Endothelial cell of umbilical vein (primary cell): ENCODE results near the gene FAM83D. TPM values are rescaled to one million over a fixed set of nuclear protein-coding genes. Genes with fewer than 3 reads are reported as not detected.

Experiments
- BruUV-seq: library from RNA; stranded (reverse); fragments of 400-500 nt; replicated peaks from 2 replicates; lab custom pipeline; 2021; lab: Mats Ljungman, UMichigan
- CTCF ChIA-PET: fragments of 300-600, 350-600 bp; sonication (Branson Sonifier 250); formaldehyde crosslinking; loops from one replicate; lab custom pipeline; 2021; ENCODE audit warnings: antibody characterized with exemption, inconsistent platforms; lab: Charles Lee
- POLR2A ChIA-PET: fragments of 300-600, 350-600 bp; sonication (Branson Sonifier 250); formaldehyde crosslinking; loops from one replicate; lab custom pipeline; 2021; ENCODE audit warnings: antibody characterized with exemption, inconsistent platforms; lab: Charles Lee
- DNase-seq: peaks from one replicate; pipeline ENCODE4 v3.0.0-alpha.2; 2011; ENCODE audit warnings: low read depth, low spot score
- FAIRE-seq: peaks from 2 replicates; lab custom pipeline; 2011; peaks lifted over from hg19 to GRCh38; lab: Jason Lieb, UNC
- H2AFZ ChIP-seq: 2 replicates; pipeline ENCODE4 v1.6.0; 2012; ENCODE audit warnings: low read depth, low read length, control low read depth, inconsistent platforms
- H3K27ac ChIP-seq: 2 replicates; pipeline ENCODE4 v1.5.1; 2011; ENCODE audit warnings: low read depth, mild to moderate bottlenecking, control low read depth, low read length, moderate library complexity; ENCODE audit not compliant: insufficient read depth
- H3K27me3 ChIP-seq, 2 experiments: 2 replicates each; pipeline versions ENCODE4 v1.6.0 to v1.6.1; 2011; ENCODE audit warnings: low read length in 2 of 2, mixed read lengths in 1 of 2; ENCODE audit not compliant: control insufficient read depth in 2 of 2, insufficient read depth in 2 of 2
- H3K36me3 ChIP-seq, 2 experiments: 2 replicates in 1 of 2; 3 replicates in 1 of 2; pipeline ENCODE4 v1.5.1; 2011; ENCODE audit warnings: low read length in 2 of 2, mild to moderate bottlenecking in 1 of 2, moderate library complexity in 1 of 2; ENCODE audit not compliant: control insufficient read depth in 2 of 2, insufficient read depth in 2 of 2; ENCODE audit errors: extremely low read depth in 1 of 2
- H3K4me1 ChIP-seq: 3 replicates; pipeline ENCODE4 v1.5.1; 2011; ENCODE audit warnings: mild to moderate bottlenecking, low read length; ENCODE audit not compliant: control insufficient read depth, insufficient read depth; ENCODE audit errors: extremely low read depth
- H3K4me2 ChIP-seq: 2 replicates; pipeline ENCODE4 v1.6.1; 2011; ENCODE audit warnings: low read length, control low read depth, mixed read lengths; ENCODE audit not compliant: insufficient read depth
- H3K4me3 ChIP-seq, 3 experiments: fragments of 200-600 bp in 1 of 3; sonication (generic), shearing (Covaris generic) in 1 of 3; replicated peaks in 1 of 3; 2 replicates each; pipeline ENCODE4 v1.5.1; 2011 to 2016; ENCODE audit warnings: control low read depth in 3 of 3, low read length in 3 of 3, mild to moderate bottlenecking in 2 of 3, inconsistent platforms in 1 of 3, low read depth in 1 of 3, moderate library complexity in 1 of 3; ENCODE audit not compliant: insufficient read depth in 1 of 3
- H3K79me2 ChIP-seq: 2 replicates; pipeline ENCODE4 v1.6.0; 2012; ENCODE audit warnings: low read length, inconsistent platforms; ENCODE audit not compliant: control insufficient read depth, insufficient read depth
- H3K9ac ChIP-seq: replicated peaks from 2 replicates; pipeline ENCODE3; 2011; ENCODE audit warnings: low read length, control low read depth; ENCODE audit not compliant: insufficient read depth; ENCODE audit errors: extremely low read depth
- H3K9me1 ChIP-seq: replicated peaks from 3 replicates; pipeline ENCODE4 v1.6.0; 2011; ENCODE audit warnings: mild to moderate bottlenecking, low read length; ENCODE audit not compliant: control insufficient read depth, insufficient read depth; ENCODE audit errors: extremely low read depth
- H3K9me3 ChIP-seq: replicated peaks from 2 replicates; pipeline ENCODE4 v1.5.1; 2012; ENCODE audit warnings: low read length, inconsistent platforms; ENCODE audit not compliant: control insufficient read depth, insufficient read depth
- H4K20me1 ChIP-seq: replicated peaks from 2 replicates; pipeline ENCODE3; 2011; ENCODE audit warnings: mild to moderate bottlenecking, low read length; ENCODE audit not compliant: control insufficient read depth, insufficient read depth; ENCODE audit errors: extremely low read depth
- CTCF ChIP-seq, 2 donors: IDR thresholded peaks; 1 replicate in 1 of 2; 2 replicates in 1 of 2; pipeline ENCODE4 v1.5.1; 2011; ENCODE audit warnings: low read length in 2 of 2, mild to moderate bottlenecking in 2 of 2, moderate library complexity in 2 of 2, control low read depth in 1 of 2, inconsistent platforms in 1 of 2, low read depth in 1 of 2; ENCODE audit not compliant: insufficient read depth in 1 of 2; ENCODE audit errors: extremely low read depth in 1 of 2
- EZH2 ChIP-seq: IDR thresholded peaks from 2 replicates; pipeline ENCODE4 v1.6.1; 2012; ENCODE audit warnings: borderline replicate concordance, low read depth, mild to moderate bottlenecking, moderate library complexity, low read length, inconsistent platforms; ENCODE audit not compliant: severe bottlenecking
- FOS ChIP-seq: IDR thresholded peaks from 2 replicates; pipeline ENCODE4 v1.6.1; 2011; ENCODE audit warnings: mild to moderate bottlenecking, low read length, moderate library complexity, borderline replicate concordance; ENCODE audit not compliant: insufficient read depth
- GATA2 ChIP-seq: IDR thresholded peaks from 2 replicates; pipeline ENCODE4 v1.7.0; 2011; ENCODE audit warnings: low read depth, mild to moderate bottlenecking, moderate library complexity, mixed read lengths, low read length; ENCODE audit not compliant: insufficient read length, insufficient read depth
- JUN ChIP-seq: IDR thresholded peaks from 2 replicates; pipeline ENCODE4 v1.6.1; 2011; ENCODE audit warnings: borderline replicate concordance, low read depth; ENCODE audit not compliant: insufficient read length, insufficient read depth
- MAX ChIP-seq: IDR thresholded peaks from 2 replicates; pipeline ENCODE4 v1.6.1; 2011; ENCODE audit not compliant: insufficient read depth, insufficient read length
- MYC ChIP-seq: IDR thresholded peaks from one replicate; pipeline ENCODE4 v1.6.1; 2011; ENCODE audit warnings: mild to moderate bottlenecking, low read depth, low read length
- POLR2A ChIP-seq: IDR thresholded peaks from 2 replicates; pipeline ENCODE4 v1.6.1; 2012; ENCODE audit warnings: low read depth, mild to moderate bottlenecking, control low read depth, low read length
- POLR2AphosphoS5 ChIP-seq: IDR thresholded peaks from 2 replicates; pipeline ENCODE4 v1.6.1; 2012; ENCODE audit warnings: low read depth, mild to moderate bottlenecking, control low read depth, low read length, moderate library complexity; ENCODE audit not compliant: insufficient read depth
- dilution Hi-C: fragments of 300-500 bp; cut with MboI; formaldehyde crosslinking; loops from one replicate; pipeline ENCODE4 v1.15.0; 2019; ENCODE audit warnings: low sequenced_read_pairs; ENCODE audit not compliant: extremely low pct_ligation_motif_present
- intact Hi-C: fragments of 100-400 bp; cut with micrococcal nuclease; formaldehyde crosslinking; loops from one replicate; pipeline ENCODE4 v1.10.0; 2022
- polyA plus RNA-seq, 4 experiments: library from polyadenylated mRNA; depleted of rRNA in 3 of 4; stranded (reverse) in 3 of 4; unstranded in 1 of 4; fragments of >200 nt; gene quantifications; 2 replicates each; pipeline versions ENCODE4 v1.2.1 to v1.2.3, GENCODE V29; 2011 to 2012; ENCODE audit warnings: missing spikeins in 1 of 4
- total RNA-seq: library from RNA; stranded (reverse); gene quantifications from 2 replicates; pipeline ENCODE4 v1.2.3, GENCODE V29; 2021

The FAM83D gene
- total and polyA plus RNA-seq, 2 donors (not counting 3 experiments of a cell fraction or from before 2014, with no cell fraction given), result 41.0 to 46.0 TPM

GRCh38 chr20:38927902-38928578 is 1.8 kb downstream of the FAM83D start:
- Histone ChIP-seq H3K9me3 (no peaks in the 10 kb centered on the region), H3K9me1 (no peaks in the 10 kb centered on the region), H3K4me1 (peaks cover 34% of the 10 kb centered on the region), H4K20me1 (no peaks in the 10 kb centered on the region), H3K27ac (no peak overlapping the region), H3K27me3 (no peaks in the 10 kb centered on the region), H3K79me2 (peaks cover 65% of the 10 kb centered on the region), H3K4me2 (peak overlapping the region; percentile 94), H3K36me3 (no peaks in the 10 kb centered on the region), H3K4me3 (peak overlapping the region; percentile 60 to 98 (median 95)), H2AFZ (no peak overlapping the region), H3K9ac (no peak overlapping the region)
- CTCF ChIA-PET, result interaction anchor here (0.8 to 3.2 kb wide), 5 partner anchors 8 to 269 kb away, joined by 3 to 55 read pairs (median 3); no protein-coding TSS in a partner anchor
- dilution Hi-C loops (no loop called here), intact Hi-C loops (no loop called here)
- DNase-seq, result no peak
- no peak for TF ChIP-seq EZH2
- no peak for TF ChIP-seq POLR2AphosphoS5
- no peak for TF ChIP-seq JUN
- POLR2A ChIA-PET, result interaction anchor here (1.6 kb wide), 1 partner anchor 122 kb away, joined by 3 read pairs; no protein-coding TSS in a partner anchor
- BruUV-seq, result no TSS peak
- FAIRE-seq, result peak; percentile 59

GRCh38 chr20:38930242-38930569 is 4.0 kb downstream of the FAM83D start:
- DNase-seq (no peak), FAIRE-seq (no peak)
- Histone ChIP-seq H3K27me3 (no peaks in the 10 kb centered on the region), H3K79me2 (peaks cover 87% of the 10 kb centered on the region), H3K4me2 (no peak overlapping the region), H3K4me3 (no peak overlapping the region), H2AFZ (no peak overlapping the region), H3K9me3 (no peaks in the 10 kb centered on the region), H3K9ac (no peak overlapping the region), H4K20me1 (no peaks in the 10 kb centered on the region), H3K36me3 (no peaks in the 10 kb centered on the region), H3K4me1 (peaks cover 35% of the 10 kb centered on the region), H3K27ac (no peak overlapping the region), H3K9me1 (no peaks in the 10 kb centered on the region)
- dilution Hi-C loops, result no loop called here
- ChIA-PET CTCF (interaction anchor here (0.6 to 1.1 kb wide), 4 partner anchors 10 to 282 kb away, joined by 3 to 6 read pairs (median 3); no protein-coding TSS in a partner anchor), POLR2A (interaction anchor here (0.8 kb wide), 1 partner anchor 124 kb away, joined by 3 read pairs; no protein-coding TSS in a partner anchor)
- TF ChIP-seq MYC (no peak), EZH2 (no peak), MAX (no peak), POLR2AphosphoS5 (no peak), POLR2A (no peak), FOS (no peak), JUN (no peak), GATA2 (no peak), CTCF (IDR thresholded peaks at IDR 0.05; ENCODE audit: extremely low read depth in 1 of 2, insufficient read depth in 1 of 2, low read depth in 1 of 2, low read length in 2 of 2) (no peak)
- intact Hi-C loops, result no loop called here
- no TSS peak for BruUV-seq
